NCI-H82 (cell line): ENCODE results near the gene DHRS12.
A peak's percentile ranks its signal among the peaks of the same experiment; 100 is the strongest.

Experiments used
- DNase-seq: peaks from one replicate; lab custom pipeline; 2025; lab: John Stamatoyannopoulos, UW

The DHRS12 gene

DNA sequence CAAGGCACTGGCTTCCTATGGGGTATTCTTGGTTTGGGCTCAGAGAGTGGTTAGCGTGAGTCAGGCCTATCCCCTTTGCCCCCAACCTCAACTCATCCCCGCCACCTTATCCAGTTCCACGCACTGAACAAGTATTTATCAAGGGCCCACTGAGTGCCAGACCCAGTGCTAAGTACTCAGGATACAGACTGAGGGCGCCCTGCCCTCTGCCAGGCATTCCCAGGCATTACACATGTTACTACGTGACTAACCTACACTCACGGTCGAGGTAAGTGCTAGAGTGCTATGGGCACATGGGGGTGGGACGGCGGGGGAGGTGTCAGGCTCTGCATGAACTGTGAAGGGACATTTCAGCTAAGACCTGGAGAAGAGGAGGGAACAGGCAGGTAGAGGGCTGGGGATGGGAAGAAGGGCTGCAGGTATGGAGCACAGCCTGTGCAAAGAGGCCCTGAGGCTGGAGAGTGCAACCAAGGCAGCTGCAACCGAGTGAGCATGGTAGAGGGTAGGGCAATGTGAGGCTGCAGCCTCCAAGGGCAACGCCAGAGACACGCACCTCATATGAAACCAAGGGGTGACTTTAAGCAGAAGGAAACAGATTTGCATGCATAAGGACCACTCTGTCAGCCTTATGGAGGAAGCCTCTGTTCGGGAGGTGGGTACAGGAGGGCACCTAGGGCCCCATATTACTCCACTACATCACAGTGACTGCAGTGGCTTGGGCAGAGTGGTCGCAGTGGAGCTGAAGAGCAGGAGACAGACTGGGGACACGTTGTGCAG, 22.5 kb downstream of the DHRS12 start:
- DNase-seq, result peak; percentile 64

DNA sequence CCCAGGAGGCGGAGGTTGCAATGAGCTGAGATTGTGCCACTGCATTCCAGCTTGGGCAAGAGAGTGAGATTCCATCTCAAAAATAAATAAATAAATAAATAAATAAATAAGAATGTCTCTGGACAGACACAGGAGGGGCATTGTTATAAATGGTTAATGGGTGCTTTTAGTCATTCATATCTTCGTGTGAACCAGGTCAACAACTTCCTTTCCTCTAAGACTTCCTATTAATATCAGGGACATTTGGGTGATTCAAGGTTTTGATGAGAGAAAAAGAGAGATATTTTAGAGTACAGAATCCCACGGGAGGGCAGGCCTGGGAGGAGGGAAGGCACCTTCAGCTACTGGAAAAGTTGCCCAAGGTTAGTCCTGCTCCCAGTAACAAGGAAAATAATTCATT, 23.9 kb downstream of the DHRS12 start:
- DNase-seq, result no peak

DNA sequence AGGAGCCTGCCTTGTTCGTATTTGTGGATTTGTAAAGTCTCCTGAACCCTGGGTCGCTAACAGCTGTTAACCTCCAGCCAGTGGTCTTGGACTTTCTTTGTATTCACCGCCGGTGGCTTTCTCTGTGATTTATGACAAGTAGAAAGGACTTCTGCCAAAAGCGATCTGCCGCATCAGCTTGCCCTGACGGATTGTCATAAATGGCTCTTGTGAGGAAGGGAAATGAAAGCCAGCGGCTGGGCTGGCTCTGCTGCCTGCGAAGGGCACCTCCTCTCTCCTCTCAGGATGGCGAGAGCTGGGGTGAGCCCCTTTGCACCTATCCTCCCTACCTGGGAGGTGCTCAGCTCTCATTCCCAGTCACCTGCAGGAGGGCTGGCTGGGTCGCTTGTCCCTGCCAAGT, 25.6 kb downstream of the DHRS12 start:
- no peak for DNase-seq

DNA sequence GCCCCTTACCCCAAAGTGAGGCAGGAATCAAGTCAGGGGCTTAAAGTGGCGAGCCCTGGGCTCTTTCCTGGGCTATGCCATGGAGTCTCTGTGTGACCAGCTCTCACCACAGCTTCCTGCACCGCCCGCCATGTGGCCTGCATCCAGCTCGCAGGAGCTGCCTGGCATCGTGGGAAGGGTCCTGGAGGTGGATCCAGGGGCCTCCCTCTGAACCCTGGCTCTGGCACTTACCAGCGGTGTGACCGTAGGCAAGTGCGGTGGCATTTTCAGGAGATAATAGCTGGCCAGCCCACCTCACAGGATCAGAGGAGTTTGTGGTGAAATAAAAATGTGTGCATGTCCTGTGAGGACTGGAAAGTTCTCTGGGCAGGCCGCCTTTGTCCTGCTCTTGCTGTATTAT, 26.0 kb downstream of the DHRS12 start:
- DNase-seq, result no peak

DNA sequence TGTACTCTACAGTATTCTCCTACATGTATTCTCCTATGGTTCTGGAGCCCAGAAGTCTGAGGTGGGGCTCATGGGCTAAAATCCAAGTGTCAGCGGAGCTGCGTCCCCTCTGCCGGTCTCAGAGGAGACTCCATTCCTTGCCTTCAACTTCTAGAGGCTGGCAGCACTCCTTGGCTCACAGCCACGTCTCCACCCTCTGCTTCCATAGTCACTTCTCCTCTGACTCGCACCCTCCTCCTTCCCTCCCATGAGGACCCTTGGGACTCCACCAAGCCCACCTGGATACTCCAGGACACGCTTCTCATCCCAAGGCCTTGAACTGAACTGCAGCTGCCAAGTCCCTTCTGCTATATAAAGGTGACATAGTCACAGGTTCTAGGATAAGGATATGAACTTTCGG, 27.8 kb downstream of the DHRS12 start:
- DNase-seq, result no peak

DNA sequence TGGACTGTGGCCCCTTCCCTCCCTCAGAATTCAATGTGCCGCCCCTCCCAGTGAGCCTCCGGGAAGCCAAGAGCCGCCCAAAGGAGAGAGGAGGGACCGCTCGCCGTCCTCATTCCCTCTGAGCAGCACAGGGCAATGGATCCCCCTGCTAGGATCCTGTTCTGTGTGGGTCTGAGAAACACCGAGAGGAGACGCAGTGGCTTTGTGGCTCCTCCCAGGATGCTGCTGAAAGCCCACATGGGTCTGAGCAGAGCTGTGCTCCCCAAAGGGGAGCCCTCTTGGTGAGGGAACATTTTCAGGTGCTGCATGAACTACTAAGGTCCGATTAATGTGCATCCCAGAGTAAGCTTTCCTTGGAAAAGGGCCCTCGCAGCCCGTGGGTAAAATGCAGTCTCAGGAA, 30.4 kb downstream of the DHRS12 start:
- no peak for DNase-seq

DNA sequence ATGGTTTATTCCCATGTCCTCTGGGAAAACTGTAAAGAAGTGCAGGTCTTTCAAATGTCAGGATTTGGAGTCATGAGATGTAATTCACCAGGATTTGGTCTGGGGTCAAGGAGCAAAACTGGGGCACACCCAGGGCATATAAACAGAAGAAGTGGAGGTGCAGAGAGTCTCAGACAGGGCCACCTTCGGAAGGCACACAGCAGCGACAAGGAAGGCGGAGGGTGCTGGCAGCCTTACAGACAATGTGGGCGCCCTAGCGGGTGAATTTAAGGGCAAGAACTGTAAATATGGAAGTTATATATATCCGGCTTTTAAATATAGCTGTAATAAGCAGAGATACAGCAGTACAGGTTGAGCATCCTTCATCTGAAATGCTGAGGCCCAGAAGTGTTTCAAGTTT, 31.2 kb downstream of the DHRS12 start:
- no peak for DNase-seq

DNA sequence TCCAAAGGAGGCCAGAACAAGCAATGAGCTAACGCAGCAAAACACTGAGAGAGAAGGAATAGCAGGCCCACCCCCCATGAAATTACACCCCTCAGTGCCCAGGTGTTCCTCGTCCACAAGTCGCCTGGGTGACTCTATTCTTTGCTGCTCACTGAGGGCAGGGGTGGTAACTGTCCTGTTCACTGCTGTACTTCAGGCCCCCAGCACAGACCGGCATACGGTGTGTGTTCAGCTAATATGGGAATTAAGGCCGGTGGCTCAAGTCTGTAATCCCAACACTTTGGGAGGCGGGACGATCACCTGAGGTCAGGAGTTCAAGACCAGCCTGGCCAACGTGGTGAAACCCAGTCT, 31.9 kb downstream of the DHRS12 start:
- DNase-seq, result no peak

DNA sequence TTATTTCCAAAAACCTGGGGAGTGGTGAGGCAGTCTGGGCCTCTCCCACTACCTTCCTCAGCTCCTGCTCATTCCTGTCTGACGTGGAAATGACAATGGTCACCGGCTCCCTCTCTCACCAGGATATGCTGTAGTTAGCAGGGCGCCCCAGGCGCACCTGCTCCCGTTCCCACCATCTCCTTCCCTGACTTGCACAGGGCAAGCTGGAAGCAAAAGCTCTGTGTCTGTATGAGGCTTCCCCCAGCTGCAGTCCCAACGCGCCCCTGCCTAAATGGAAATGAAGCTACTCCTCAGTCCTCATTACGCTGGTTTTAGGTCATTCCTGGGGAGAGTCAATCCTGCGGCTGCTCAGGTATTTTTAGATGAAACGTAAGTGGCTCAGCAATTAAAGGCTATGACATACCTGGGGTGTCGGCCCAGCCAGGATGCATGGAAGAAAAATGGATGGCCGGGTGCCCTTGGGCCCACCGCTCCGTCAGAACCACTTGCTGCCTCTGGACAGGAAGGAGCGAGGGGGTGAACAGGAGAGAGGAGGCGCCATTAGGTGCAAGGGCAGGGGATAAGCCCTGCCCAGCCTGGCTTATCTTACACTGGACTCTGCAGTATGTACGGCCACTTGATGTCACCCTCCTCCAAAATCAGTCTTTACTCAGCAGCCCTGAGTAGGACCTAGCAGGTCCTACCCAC, 32.4 kb downstream of the DHRS12 start:
- DNase-seq, result no peak

DNA sequence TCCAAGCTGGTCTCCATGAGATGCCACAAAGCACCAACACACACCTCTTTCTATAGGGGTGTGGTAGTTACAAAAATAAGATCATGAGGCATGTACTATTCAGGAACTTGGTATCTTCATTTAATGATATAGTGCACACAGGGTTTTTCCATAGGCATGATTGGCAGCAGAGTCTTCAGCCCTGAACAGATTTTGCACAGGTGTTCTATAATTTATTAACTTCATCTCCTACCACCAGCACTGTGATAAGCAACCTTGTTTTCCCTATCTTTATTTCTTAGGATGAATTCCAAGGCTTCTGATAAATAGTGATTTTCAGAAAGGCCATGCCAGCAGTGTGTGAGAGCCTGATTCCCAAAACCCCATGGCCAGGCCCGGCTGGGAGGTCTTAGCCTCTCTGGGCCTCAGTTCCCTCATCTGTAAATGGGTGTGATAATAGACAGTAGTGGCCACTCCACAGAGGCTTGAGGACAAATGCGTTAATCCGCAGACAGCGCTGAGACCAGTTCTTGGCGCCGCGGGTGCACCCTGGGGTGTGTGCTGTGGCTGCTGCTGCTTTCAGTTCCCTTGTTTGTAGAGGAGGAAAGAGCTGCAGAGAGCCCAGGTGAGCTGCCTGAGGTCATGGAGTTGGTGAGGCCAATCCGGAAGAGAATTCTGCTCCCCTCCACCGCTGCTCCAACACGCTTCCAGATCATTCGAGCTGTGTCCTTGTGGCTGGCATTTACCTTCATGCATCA, 33.1 kb downstream of the DHRS12 start:
- DNase-seq, result no peak

DNA sequence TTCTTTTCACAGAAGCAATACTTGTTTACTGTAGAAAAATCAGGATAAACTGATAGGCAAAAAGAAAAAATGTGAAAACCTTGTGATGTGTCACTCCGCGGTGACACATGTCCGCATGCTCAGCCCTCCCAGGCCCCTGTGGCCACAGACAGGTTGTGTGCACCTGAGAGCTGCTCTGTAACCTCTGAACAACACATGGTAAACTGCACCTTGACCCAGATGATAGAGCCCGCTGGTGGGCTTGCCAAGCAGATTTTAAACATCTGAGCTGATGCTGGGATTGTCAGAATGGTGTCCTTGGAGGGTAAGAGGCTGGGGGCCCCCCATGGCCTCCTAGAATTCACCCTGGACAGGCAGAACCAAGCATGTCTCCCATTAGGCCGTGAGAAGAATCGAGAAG, 33.8 kb downstream of the DHRS12 start:
- DNase-seq, result no peak

DNA sequence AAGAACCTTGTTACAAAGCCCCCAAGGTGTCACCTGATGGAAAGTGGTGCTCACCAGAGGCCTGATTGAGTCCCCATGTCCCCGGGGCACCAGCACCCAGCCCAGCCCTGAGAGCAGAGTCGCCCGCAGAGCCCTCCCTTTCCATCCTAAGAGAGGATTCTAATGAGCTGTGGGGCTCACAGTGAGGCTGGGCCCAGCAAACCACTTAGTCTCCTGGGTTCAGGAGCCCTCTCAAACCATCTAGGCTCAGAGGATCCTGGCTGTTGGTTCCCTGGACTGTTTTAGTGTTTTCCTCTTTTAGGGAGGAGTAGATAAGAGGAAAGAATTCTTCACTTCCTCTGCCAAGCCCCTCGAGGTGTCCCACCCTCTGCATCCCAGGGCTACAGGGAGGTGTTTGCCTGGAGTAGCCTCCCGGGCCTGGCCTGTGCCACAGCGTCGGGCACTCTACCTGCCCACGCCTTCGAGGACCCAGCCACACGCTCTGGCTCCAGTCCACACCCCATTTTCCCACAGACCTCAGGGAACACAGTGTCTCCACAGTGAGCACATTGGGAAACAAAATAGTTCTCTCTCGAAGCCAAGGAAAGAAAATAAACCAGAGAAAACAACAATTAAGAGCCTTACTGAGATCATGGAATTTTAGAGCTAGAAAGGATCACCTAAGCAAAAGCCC, 34.4 kb downstream of the DHRS12 start:
- DNase-seq, result no peak

DNA sequence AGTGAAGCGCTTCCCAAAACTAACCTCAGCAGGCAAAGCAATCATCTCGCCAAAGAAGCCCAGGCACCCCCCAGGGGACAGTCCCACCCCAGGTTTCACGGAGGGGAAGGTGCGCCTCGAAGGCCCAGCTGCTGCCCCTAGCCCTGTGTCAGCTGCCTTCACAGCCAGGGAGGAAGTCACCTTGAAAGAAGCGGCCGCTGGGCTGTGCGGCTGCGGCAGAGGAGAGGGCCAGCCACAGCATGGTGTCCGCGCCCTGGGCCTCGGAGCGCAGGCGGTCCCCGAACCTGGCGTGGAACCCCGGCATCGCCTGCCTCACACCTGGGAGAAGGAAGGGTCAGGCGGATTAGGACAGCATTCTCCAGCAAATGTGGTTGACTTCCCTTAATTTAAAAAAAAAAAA, 35.0 kb downstream of the DHRS12 start:
- DNase-seq, result no peak

DNA sequence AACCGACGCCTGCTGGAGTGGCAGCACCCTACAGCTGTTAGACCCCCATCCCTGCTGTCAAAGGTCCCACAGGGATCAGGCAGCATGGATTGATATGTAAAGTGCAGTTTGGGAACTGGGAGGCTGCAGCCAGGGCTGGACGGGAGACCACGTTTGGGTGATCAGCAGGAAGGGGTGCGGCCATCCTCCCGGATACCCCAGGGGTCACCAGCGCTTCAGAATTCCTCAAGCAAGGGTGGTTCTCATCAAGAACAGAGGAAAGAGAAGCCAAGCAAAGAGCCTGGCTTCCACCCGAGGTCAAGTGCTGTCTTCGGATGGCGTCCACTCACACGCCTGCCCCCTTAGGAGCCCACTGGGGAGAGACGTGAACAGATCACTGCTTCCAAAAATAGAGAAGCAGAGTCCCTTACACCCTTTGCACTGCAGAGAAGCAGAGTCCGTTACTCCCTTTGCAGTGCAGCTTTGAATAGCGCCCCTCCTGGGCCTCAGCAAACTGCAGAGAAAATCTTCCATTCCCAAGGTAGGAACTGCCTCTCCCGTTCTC, 35.5 kb downstream of the DHRS12 start:
- DNase-seq, result no peak

DNA sequence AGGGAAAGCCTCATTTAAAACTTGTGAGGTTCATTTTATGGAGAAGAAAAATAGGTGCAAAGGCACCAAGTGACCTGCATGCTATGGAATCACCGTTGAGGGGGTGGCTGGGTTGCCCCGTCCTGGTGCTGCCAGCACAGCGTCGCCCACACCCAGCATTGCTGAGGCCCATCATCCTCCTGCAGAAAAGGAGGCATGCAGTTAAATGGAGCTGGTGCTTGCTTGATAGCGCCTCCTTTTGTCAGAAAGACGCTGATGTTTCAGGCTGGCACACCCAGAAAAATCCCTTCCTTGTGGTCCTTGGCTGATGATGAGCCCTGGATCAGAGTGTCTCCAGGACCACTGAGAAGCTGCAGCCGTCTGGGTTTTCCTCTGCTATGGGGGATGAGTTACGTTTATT, 36.9 kb downstream of the DHRS12 start:
- DNase-seq, result peak; percentile 19

DNA sequence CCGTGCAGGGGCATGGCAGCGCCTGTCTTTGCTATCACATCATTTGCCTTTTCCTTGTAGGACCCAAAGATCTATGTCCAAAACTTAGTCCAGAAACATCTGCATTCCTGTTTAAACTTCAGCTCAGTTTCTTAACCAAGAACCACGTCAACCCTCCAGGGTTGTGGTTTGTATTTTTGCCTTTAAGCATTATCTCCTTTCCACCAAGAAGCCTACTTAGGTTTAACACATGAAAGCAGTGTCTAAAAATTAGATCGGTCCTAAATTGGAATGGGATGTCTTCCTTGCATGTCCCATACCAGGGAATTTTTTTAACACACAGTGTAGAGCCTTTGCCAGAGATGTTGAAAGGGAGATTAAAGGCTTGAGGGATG, 38.8 kb downstream of the DHRS12 start:
- no peak for DNase-seq

DNA sequence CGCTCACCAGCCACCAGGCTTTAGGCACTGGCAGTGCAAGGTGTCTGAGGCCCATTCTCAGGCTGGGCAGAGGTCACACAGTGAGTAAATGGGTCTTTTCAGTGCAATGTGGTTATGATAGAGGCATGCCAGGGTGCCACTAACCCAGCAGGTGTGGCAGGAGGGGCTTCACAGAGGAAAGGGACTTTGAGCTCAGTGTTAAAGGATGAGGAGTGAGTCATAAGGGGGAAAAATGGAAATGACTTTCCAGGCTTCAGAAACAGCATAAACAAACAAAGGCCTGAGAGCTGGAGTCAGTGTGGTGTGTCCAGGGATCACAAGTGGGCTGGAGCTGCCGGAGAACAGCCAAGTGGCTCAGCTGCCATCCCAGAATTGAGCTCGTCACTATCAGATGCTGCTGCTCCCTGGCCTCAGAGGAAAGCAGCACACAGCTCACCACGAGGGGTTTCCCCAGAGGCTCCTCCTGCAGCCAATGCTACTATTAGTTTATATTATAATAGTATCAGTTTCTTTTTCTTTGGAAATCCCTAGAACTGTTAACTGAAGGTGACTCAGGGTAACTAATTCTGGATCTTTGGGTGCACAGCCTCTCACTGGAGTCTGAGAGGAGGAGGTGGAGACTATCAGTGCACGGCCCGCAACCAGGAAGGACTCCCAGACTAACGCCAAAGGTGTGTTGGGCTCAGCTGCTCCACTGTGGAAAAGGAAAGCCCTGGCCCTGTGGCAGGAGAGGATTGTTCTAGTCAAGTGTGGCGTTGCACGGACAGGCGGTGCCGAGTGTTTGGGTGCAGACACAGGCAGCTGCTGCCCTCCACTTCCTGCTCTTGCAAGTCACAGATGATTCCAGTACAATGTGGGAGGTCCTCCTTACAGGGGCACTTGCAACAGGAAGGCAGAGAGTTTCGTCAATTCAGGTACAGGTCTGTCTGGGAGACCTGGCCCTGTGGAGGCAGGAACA, 39.5 kb downstream of the DHRS12 start:
- no peak for DNase-seq

DNA sequence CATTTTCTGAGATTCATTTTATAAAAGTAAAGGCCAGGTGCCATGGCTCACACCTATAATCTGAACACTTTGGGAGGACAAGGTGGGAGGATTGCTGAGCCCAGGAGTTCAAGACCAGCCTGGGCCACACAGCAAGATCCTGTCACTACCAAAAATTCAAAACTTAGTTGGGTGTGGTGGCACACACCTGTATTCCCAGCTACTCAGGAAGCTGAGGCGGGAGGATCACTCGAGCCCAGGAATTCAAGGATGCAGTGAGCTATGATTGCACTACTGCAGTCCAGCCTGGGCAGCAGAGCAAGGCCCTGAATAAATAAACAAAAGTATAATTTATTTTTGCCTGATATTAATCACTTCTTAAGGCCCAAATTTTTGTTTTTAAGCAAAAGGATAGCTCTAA, 40.5 kb downstream of the DHRS12 start:
- no peak for DNase-seq

DNA sequence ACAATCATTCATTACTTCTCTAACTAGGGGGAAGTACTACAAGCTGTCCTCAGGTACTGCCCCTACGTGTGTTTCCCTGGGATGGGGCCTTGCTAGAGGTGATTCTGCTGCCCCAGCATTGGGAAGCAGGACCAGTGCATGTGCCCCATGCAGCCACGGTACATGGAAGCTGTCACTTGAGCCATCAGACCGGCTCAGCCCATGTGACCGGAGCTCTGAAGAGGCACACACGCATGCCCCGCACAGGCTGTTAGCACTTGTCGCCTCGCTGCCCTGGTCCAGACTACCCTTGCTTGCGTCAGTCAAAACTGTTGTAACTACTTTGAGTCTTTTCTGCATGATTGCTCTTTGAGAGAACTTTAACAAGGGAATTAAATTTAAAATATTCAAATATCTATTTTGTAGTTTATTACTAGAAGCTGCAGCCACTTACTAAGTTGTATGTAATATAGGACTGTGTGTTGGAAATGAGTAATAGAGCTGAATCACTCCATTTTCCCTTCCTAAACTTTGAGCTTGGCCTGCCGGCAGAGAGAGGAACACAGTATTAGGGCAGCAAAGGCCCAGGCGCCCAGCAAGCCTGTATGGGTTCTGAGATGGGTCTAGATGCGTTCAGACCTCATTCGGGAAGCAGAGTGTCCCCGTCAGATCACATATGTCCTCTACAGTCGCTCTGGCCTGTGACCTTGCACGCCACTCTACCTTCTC, 42.2 kb downstream of the DHRS12 start:
- no peak for DNase-seq

DNA sequence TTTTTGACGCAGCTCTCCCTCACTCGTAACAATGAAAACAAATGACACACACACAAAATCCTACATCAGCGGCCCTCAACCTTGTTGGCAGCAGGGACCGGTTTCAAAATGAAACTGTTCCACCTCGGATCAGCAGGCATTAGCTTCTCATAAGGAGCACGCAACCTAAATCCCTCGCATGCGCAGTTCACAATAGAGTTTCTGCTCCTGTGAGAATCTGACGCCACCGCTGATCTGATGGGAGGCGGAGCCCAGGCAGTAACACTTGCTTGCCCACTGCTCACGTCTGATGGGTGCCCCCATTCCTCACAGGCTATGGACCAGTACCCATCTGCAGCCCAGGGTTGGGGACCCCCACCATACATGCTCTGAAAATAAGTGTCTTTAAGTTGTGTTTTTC, 43.4 kb downstream of the DHRS12 start:
- DNase-seq, result peak; percentile 90

DNA sequence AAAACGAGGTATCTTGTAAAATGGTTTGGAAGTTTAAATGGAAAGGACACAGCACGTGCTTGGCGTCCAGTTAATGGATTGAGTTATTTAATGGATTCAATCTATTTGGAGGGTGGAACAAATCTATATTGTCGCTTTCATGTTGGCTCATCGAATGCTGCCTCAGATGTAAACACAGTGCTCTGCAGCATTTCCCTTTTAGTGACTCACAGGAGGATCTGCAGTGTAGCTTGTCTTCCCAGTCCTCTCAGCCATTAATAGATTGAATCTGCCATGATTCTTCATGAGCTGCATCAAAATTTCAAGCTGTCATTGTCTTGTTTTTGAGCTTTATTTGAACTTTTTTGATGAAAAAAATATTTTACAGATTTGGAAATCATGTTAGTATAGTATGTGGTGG, 44.7 kb downstream of the DHRS12 start:
- no peak for DNase-seq
